Nephron (organoid): ENCODE measurements around the gene NNT.

Experiments
- H3K27ac Mint-ChIP-seq, 3 experiments: 2 replicates each; pipeline ENCODE4 v1.8.0; 2020; ENCODE audit warnings: mixed read lengths in 3 of 3, mild to moderate bottlenecking in 2 of 3, moderate library complexity in 1 of 3
- H3K27me3 Mint-ChIP-seq: 2 replicates; pipeline ENCODE4 v1.8.0; 2021; ENCODE audit warnings: low read depth, mild to moderate bottlenecking, moderate library complexity, mixed read lengths
- H3K36me3 Mint-ChIP-seq: 2 replicates; pipeline ENCODE4 v1.8.0; 2020; ENCODE audit warnings: low read depth, mixed read lengths
- H3K4me1 Mint-ChIP-seq: 2 replicates; pipeline ENCODE4 v1.8.0; 2020; ENCODE audit warnings: mixed read lengths
- H3K4me3 Mint-ChIP-seq, 3 experiments: 2 replicates each; pipeline ENCODE4 v1.8.0; 2020; ENCODE audit warnings: mild to moderate bottlenecking in 3 of 3, mixed read lengths in 3 of 3, moderate library complexity in 2 of 3
- H3K9me3 Mint-ChIP-seq: 2 replicates; pipeline ENCODE4 v1.8.0; 2020; ENCODE audit warnings: mixed read lengths
- TF ChIP-seq, protein P1 (sequence below), 3 experiments: fragments of 200-600 bp; sonication (generic); IDR thresholded peaks; one replicate each; pipeline ENCODE4 v1.5.0; 2021; ENCODE audit warnings: antibody characterized with exemption in 3 of 3; ENCODE audit not compliant: unreplicated experiment in 3 of 3

The NNT gene

DNA sequence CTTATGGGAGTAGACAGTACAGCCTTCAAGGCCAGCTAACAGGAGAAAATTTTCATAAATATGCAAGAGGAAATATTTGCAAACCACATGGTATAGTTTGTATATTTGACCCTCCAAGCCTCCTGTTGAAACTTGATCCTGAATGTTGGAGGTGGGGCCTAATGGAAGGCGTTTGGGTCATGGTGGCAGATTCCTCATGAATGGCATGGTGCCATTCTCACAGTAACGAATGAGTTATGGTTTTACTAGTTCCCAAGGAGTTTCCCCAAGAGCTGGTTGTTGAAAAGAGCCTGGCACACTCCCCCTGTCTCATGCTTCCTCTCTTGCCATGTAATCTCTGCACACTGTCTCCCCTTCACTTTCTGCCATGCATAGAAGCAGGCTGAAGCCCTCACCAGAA is 42.9 kb upstream of the NNT start:
- H3K9me3 Mint-ChIP-seq, result no peaks in the 10 kb centered on the region
- peaks cover 4% of the 10 kb centered on the region for H3K36me3 Mint-ChIP-seq
- TF ChIP-seq, protein P1, sequence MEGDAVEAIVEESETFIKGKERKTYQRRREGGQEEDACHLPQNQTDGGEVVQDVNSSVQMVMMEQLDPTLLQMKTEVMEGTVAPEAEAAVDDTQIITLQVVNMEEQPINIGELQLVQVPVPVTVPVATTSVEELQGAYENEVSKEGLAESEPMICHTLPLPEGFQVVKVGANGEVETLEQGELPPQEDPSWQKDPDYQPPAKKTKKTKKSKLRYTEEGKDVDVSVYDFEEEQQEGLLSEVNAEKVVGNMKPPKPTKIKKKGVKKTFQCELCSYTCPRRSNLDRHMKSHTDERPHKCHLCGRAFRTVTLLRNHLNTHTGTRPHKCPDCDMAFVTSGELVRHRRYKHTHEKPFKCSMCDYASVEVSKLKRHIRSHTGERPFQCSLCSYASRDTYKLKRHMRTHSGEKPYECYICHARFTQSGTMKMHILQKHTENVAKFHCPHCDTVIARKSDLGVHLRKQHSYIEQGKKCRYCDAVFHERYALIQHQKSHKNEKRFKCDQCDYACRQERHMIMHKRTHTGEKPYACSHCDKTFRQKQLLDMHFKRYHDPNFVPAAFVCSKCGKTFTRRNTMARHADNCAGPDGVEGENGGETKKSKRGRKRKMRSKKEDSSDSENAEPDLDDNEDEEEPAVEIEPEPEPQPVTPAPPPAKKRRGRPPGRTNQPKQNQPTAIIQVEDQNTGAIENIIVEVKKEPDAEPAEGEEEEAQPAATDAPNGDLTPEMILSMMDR (IDR thresholded peaks at IDR 0.05; ENCODE audit: unreplicated experiment in 3 of 3), result no peak
- peaks cover 26% of the 10 kb centered on the region for H3K4me1 Mint-ChIP-seq
- peak overlapping the region; percentile 57 to 60 (median 57) for H3K4me3 Mint-ChIP-seq
- H3K27ac Mint-ChIP-seq, result peak overlapping the region in 1 of 3 experiments; percentile 3
- H3K27me3 Mint-ChIP-seq, result no peaks in the 10 kb centered on the region

DNA sequence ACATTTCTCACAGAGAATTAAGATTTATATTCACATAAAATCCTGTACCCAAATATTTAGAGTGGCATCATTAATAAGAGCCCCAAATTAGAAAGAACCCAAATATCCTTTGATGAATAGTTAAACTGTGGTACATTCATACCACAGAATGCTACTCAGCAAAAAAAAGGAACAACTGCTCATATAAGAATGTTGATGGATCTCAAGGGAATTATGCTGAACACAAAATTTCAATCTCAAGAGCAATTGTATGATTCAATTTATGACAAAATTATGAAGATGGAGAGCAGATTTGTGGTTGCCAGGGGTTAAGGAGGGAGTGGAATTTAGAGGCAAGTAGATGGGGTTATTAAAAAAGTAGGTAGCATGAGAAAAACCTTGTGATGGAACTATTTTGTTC is 41.6 kb upstream of the NNT start:
- TF ChIP-seq, protein P1 (IDR thresholded peaks at IDR 0.05; ENCODE audit: unreplicated experiment in 3 of 3), result no peak

DNA sequence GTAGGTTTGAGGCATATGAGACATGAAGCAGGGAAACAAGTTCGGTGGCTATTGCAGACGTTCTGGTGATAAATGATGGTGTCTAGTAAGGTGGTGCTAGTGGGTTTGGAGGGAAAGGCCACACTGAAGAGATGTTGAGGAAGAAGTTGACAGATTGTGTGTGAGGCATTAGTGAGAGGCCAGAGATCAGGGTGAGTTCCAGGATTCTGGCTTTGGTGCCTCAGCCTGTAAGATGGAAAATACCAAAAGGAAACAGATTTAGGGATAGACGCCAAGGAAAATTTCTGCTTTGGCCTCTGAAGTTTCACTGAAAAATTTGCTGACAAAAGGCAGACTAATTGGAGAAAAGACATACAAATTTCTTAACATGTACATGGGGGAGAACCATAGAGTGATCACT is 39.7 kb upstream of the NNT start:
- H3K27me3 Mint-ChIP-seq, result no peaks in the 10 kb centered on the region
- TF ChIP-seq, protein P1 (IDR thresholded peaks at IDR 0.05; ENCODE audit: unreplicated experiment in 3 of 3), result no peak
- H3K9me3 Mint-ChIP-seq, result no peaks in the 10 kb centered on the region
- H3K36me3 Mint-ChIP-seq, result no peaks in the 10 kb centered on the region
- peak overlapping the region; percentile 35 to 92 (median 83) for H3K27ac Mint-ChIP-seq
- H3K4me3 Mint-ChIP-seq, result peak overlapping the region in 1 of 3 experiments; percentile 2
- peaks cover 25% of the 10 kb centered on the region for H3K4me1 Mint-ChIP-seq

More for the DNA sequence above, 41.6 kb upstream of the NNT start:
- peaks cover 30% of the 10 kb centered on the region for H3K4me1 Mint-ChIP-seq
- peak overlapping the region in 2 of 3 experiments; percentile 13 to 14 for H3K27ac Mint-ChIP-seq
- no peaks in the 10 kb centered on the region for H3K27me3 Mint-ChIP-seq
- H3K4me3 Mint-ChIP-seq, result no peak overlapping the region
- H3K9me3 Mint-ChIP-seq, result no peaks in the 10 kb centered on the region
- no peaks in the 10 kb centered on the region for H3K36me3 Mint-ChIP-seq

DNA sequence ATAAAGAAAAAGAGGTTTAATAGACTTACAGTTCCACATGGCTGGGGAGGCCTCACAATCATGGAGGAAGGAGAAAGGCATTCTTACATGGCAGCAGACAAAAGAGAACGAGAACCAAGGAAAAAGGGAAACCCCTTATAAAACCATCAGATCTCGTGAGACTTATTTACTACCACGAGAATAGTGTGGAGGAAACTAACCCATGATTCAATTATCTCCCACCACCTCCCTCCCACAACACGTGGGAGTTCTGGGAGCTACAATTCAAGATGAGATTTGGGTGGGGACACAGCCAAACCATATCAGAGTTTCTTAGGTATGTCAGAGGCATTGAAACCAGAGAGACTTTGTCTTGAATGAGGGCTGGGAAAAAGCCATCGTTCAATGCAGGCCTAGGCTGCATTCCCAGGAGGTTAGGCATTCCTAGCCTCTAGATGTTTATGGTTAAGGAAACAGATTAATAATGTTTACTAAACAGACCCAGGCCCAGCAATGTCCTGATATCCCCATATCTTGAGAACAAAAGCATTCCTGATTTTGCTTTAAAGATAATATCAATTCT is 38.6 kb upstream of the NNT start:
- TF ChIP-seq, protein P1 (IDR thresholded peaks at IDR 0.05; ENCODE audit: unreplicated experiment in 3 of 3), result no peak
- Mint-ChIP-seq H3K36me3 (no peaks in the 10 kb centered on the region), H3K27me3 (no peaks in the 10 kb centered on the region), H3K9me3 (no peaks in the 10 kb centered on the region), H3K4me1 (peaks cover 25% of the 10 kb centered on the region), H3K4me3 (no peak overlapping the region), H3K27ac (peak overlapping the region in 2 of 3 experiments; percentile 83 to 92)

DNA sequence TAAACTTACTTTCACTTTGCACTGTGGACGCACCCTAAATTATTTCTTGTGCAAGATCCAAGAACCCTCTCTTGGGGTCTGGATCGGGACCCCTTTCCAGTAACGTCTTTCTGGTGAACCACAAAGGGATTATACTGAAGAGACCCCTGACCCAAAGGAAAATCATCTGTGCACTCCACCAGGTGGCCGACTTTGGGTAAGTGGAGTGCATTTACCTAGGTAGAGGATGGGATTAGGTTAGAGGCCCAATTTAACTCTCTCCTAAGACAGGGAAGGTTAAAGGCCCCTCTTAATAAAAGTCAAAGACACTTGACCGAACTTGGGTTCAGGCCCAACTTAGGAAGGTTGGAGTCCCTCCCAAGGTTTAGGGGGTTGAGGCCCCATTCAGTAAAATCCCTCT is 37.9 kb upstream of the NNT start:
- TF ChIP-seq, protein P1 (IDR thresholded peaks at IDR 0.05; ENCODE audit: unreplicated experiment in 3 of 3), result no peak
- Mint-ChIP-seq H3K36me3 (no peaks in the 10 kb centered on the region), H3K27me3 (no peaks in the 10 kb centered on the region), H3K27ac (peak overlapping the region in 1 of 3 experiments; percentile 44), H3K4me1 (peaks cover 25% of the 10 kb centered on the region), H3K9me3 (no peaks in the 10 kb centered on the region), H3K4me3 (no peak overlapping the region)

DNA sequence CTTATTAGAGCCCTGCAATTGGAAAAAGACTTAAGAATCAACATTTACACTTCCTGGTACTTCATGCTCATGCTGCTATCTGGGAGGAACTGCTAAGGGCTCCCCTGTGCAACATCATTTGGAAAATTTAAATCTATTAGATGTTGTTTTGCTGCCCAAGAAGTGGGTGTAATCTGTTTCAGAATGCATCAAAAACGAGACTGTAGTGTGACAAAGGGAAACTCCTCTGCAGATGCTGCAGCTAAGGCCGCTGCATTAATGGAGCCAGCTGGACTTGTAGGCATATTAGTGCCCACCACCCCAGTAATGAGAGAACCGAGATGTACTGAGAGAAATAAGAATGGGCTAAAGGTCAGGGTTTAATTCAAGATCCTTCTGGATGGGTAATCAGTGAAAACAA is 35.0 kb upstream of the NNT start:
- H3K27me3 Mint-ChIP-seq, result no peaks in the 10 kb centered on the region
- H3K9me3 Mint-ChIP-seq, result no peaks in the 10 kb centered on the region
- no peaks in the 10 kb centered on the region for H3K36me3 Mint-ChIP-seq
- no peak overlapping the region for H3K4me3 Mint-ChIP-seq
- no peak overlapping the region for H3K27ac Mint-ChIP-seq
- peaks cover 30% of the 10 kb centered on the region for H3K4me1 Mint-ChIP-seq
- TF ChIP-seq, protein P1 (IDR thresholded peaks at IDR 0.05; ENCODE audit: unreplicated experiment in 3 of 3), result no peak
